ENCODE data around the gene CCDC43. TPM values are rescaled to one million over a fixed set of nuclear protein-coding genes. Genes with fewer than 3 reads are reported as not detected.

CCDC43 gene
- total RNA-seq, 3 donors from 2014 or later, result 14.3 to 19.1 (median 18.7) TPM

GRCh38 chr17:44655983-44656710, 33.4 kb downstream of the CCDC43 start, which contains the start of gene MEIOC:
TSS of gene MEIOC (plus strand) at chr17:44656468. CDS start at chr17:44656614, 146 bp downstream.
- H3K4me3 ChIP-seq, result no peak within 1 kb of the TSS
- no peaks in the 10 kb centered on the region for H3K9me3 ChIP-seq
- intact Hi-C loops (cut with DNase I, micrococcal nuclease), result no loop called here
- no peaks in the 10 kb centered on the region for H3K36me3 ChIP-seq (ENCODE audit: low read depth)
- TF ChIP-seq, protein P1, sequence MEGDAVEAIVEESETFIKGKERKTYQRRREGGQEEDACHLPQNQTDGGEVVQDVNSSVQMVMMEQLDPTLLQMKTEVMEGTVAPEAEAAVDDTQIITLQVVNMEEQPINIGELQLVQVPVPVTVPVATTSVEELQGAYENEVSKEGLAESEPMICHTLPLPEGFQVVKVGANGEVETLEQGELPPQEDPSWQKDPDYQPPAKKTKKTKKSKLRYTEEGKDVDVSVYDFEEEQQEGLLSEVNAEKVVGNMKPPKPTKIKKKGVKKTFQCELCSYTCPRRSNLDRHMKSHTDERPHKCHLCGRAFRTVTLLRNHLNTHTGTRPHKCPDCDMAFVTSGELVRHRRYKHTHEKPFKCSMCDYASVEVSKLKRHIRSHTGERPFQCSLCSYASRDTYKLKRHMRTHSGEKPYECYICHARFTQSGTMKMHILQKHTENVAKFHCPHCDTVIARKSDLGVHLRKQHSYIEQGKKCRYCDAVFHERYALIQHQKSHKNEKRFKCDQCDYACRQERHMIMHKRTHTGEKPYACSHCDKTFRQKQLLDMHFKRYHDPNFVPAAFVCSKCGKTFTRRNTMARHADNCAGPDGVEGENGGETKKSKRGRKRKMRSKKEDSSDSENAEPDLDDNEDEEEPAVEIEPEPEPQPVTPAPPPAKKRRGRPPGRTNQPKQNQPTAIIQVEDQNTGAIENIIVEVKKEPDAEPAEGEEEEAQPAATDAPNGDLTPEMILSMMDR (IDR thresholded peaks at IDR 0.05), result no peak
- no peaks in the 10 kb centered on the region for H3K4me1 ChIP-seq (ENCODE audit: low read depth)
- DNase-seq (peak in 1 of 3 donors; percentile 19), ATAC-seq (no peak)

- ATAC-seq (no peak), DNase-seq (no peak)
- TF ChIP-seq, protein P1 (IDR thresholded peaks at IDR 0.05), result no peak
- intact Hi-C loops (cut with DNase I, micrococcal nuclease), result no loop called here
- Histone ChIP-seq H3K4me1 (ENCODE audit: low read depth) (no peaks in the 10 kb centered on the region), H3K36me3 (ENCODE audit: low read depth) (no peaks in the 10 kb centered on the region), H3K9me3 (no peaks in the 10 kb centered on the region), H3K4me3 (no peak overlapping the region)
These were observed 35.6 kb downstream of the CCDC43 start for GRCh38 chr17:44653954-44654353.

DNA sequence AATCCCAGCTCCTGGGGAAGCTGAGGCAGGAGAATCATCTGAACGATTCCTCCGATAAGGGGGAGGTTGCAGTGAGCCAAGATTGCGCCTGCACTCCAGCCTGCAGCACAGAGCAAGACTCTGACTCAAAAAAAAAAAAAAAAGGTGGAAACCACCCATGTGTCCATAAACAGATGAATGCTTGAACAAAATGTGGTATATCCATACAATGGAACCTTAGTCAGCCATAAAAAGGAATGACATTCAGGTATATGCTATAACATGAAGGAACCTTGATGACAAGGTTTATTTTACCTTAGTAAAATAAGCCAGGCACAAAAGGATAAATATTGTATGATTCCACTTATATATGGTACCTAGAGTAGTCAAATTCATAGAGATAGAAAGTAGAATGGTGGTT, 36.2 kb downstream of the CCDC43 start:
- no peak for DNase-seq
- H3K4me3 ChIP-seq, result no peak overlapping the region
- intact Hi-C loops (cut with DNase I, micrococcal nuclease), result no loop called here
- no peaks in the 10 kb centered on the region for H3K4me1 ChIP-seq (ENCODE audit: low read depth)
- H3K9me3 ChIP-seq, result no peaks in the 10 kb centered on the region
- no peak for ATAC-seq
- H3K36me3 ChIP-seq (ENCODE audit: low read depth), result no peaks in the 10 kb centered on the region
- TF ChIP-seq, protein P1 (IDR thresholded peaks at IDR 0.05), result no peak

DNA sequence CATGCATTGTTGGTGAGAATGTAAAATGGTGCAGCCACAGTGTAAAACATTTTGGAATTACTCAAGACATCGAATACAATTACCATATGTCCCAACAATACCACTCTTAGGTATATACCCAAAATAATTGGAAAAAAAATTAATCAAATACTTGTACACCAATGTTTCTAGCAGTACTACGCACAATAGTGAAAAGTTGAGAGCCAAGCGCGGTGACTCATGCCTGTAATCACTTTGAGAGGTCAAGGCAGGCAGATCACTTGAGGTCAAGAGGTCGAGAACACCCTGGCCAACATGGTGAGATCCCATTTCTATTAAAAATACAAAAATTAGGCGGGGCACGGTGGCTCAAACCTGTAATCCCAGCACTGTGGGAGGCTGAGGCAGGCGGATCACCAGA, 36.8 kb downstream of the CCDC43 start:
- Histone ChIP-seq H3K9me3 (no peaks in the 10 kb centered on the region), H3K36me3 (ENCODE audit: low read depth) (no peaks in the 10 kb centered on the region), H3K4me3 (no peak overlapping the region), H3K4me1 (ENCODE audit: low read depth) (no peaks in the 10 kb centered on the region)
- intact Hi-C loops (cut with DNase I, micrococcal nuclease), result no loop called here
- TF ChIP-seq, protein P1 (IDR thresholded peaks at IDR 0.05), result no peak
- DNase-seq, result no peak
- no peak for ATAC-seq

DNA sequence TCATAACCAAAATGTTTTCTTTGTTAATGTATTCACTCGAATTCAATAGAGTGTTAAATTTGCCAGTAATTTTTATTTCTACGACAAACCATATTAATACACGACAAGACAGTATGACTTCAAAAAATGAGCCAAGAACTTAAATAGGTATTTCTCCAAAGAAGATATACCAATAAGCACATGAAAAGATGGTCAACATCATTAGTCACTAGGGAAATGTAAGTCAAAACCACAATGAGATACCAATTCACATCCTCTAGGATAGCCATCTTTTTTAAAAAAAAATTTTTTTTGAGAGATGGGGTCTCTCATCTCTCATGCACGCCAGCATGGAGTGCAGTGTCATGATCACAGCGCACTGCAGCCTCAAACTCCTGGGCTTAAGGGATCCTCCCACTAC, 38.3 kb downstream of the CCDC43 start:
- TF ChIP-seq, protein P1 (IDR thresholded peaks at IDR 0.05), result no peak
- H3K4me1 ChIP-seq (ENCODE audit: low read depth), result no peaks in the 10 kb centered on the region
- H3K36me3 ChIP-seq (ENCODE audit: low read depth), result no peaks in the 10 kb centered on the region
- no peak overlapping the region for H3K4me3 ChIP-seq
- intact Hi-C loops (cut with DNase I, micrococcal nuclease), result no loop called here
- ATAC-seq (no peak), DNase-seq (no peak)
- no peaks in the 10 kb centered on the region for H3K9me3 ChIP-seq
